Brain microvascular endothelial cell (primary cell): ENCODE data around the gene ESD.
A peak's percentile ranks its signal among the peaks of the same experiment; 100 is the strongest.

Source experiments
- DNase-seq: peaks from one replicate; pipeline ENCODE4 v3.0.0-alpha.2; 2020
- H3K27ac ChIP-seq: fragments of 250-450 bp; sonication (Bioruptor Pico); 2 replicates; pipeline ENCODE4 v1.5.1; 2020; ENCODE audit warnings: mild to moderate bottlenecking, moderate library complexity
- H3K27me3 ChIP-seq: fragments of 250-450 bp; sonication (Bioruptor Pico); replicated peaks from 2 replicates; pipeline ENCODE4 v1.5.1; 2020; ENCODE audit warnings: mild to moderate bottlenecking
- H3K36me3 ChIP-seq: fragments of 250-450 bp; sonication (Bioruptor Pico); replicated peaks from 2 replicates; pipeline ENCODE4 v1.5.1; 2020; ENCODE audit warnings: mild to moderate bottlenecking
- H3K4me3 ChIP-seq: 2 replicates; pipeline ENCODE4 v1.5.1; 2011; ENCODE audit warnings: low read depth, mild to moderate bottlenecking, control low read depth, low read length, moderate library complexity
- in situ Hi-C: cut with HindIII; loops from 2 replicates; pipeline ENCODE4 v1.10.0; 2017; ENCODE audit warnings: low sequenced_read_pairs, low pct_ligation_motif_present
- TF ChIP-seq, protein P1 (sequence below): IDR thresholded peaks from 2 replicates; pipeline ENCODE4 v1.5.1; 2011; ENCODE audit warnings: low read depth, mild to moderate bottlenecking, moderate library complexity, low read length, control low read depth, inconsistent platforms; ENCODE audit errors: missing control alignments

The ESD gene

GRCh38 chr13:46745062-46745461 lies 51.9 kb downstream of the ESD start:
- Histone ChIP-seq H3K27ac (no peak overlapping the region), H3K4me3 (no peak overlapping the region), H3K36me3 (no peaks in the 10 kb centered on the region), H3K27me3 (no peaks in the 10 kb centered on the region)
- in situ Hi-C loops = no loop called here
- no peak for DNase-seq
- TF ChIP-seq, protein P1, sequence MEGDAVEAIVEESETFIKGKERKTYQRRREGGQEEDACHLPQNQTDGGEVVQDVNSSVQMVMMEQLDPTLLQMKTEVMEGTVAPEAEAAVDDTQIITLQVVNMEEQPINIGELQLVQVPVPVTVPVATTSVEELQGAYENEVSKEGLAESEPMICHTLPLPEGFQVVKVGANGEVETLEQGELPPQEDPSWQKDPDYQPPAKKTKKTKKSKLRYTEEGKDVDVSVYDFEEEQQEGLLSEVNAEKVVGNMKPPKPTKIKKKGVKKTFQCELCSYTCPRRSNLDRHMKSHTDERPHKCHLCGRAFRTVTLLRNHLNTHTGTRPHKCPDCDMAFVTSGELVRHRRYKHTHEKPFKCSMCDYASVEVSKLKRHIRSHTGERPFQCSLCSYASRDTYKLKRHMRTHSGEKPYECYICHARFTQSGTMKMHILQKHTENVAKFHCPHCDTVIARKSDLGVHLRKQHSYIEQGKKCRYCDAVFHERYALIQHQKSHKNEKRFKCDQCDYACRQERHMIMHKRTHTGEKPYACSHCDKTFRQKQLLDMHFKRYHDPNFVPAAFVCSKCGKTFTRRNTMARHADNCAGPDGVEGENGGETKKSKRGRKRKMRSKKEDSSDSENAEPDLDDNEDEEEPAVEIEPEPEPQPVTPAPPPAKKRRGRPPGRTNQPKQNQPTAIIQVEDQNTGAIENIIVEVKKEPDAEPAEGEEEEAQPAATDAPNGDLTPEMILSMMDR = no peak

GRCh38 chr13:46743191-46743590 lies 53.8 kb downstream of the ESD start:
- in situ Hi-C loops = no loop called here
- TF ChIP-seq, protein P1 = no peak

GRCh38 chr13:46739447-46740098 lies 57.4 kb downstream of the ESD start:
- no peaks in the 10 kb centered on the region for H3K36me3 ChIP-seq
- H3K4me3 ChIP-seq = no peak overlapping the region
- in situ Hi-C loops = no loop called here
- no peak for DNase-seq
- H3K27ac ChIP-seq = no peak overlapping the region
- H3K27me3 ChIP-seq = no peaks in the 10 kb centered on the region
- TF ChIP-seq, protein P1 = no peak

More at GRCh38 chr13:46743191-46743590, 53.8 kb downstream of the ESD start:
- H3K27ac ChIP-seq = peak overlapping the region; percentile 13
- no peaks in the 10 kb centered on the region for H3K27me3 ChIP-seq
- no peaks in the 10 kb centered on the region for H3K36me3 ChIP-seq
- H3K4me3 ChIP-seq = no peak overlapping the region
- DNase-seq = no peak

DNA sequence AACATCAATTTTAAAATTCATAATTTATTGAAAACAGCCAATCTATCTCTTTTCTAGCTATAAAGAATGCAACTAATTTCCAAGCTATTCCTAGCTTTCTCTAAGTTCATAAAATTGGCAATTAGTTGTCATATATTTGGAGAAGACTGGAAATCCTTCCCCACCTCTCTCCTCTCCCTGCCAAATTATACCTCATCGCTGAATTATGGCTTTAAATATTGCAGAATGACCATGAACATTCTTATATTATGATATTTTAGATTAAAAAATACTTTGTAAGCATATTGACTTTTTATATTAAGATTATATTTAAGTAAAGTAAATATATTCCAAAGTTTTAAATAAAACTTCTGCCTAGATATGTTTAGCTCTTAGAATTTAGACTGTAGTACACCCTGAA lies 58.2 kb downstream of the ESD start:
- Histone ChIP-seq H3K27me3 (no peaks in the 10 kb centered on the region), H3K36me3 (no peaks in the 10 kb centered on the region), H3K4me3 (no peak overlapping the region), H3K27ac (no peak overlapping the region)
- DNase-seq = no peak
- in situ Hi-C loops = no loop called here
- TF ChIP-seq, protein P1 = no peak

DNA sequence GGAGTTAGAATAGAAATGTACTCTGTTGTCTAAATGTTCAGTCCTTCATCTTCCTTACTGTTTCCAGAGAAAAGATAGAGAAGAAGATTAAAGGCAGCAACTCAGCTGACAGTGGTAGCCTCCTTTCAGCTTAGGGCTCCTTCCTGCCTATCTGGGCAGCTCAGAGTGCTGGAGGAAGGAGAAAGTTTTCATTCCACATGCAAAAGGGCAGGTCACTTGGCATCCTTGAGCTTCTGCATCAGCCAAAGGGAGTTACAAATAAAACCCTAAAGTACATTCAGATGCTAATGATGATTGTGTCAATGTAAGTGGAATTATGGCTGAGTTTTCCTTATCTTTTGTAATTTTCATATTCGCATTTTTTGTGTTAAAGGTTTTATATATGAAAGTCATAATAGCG lies 58.9 kb downstream of the ESD start:
- in situ Hi-C loops = no loop called here
- TF ChIP-seq, protein P1 = no peak
- DNase-seq = no peak
- H3K4me3 ChIP-seq = no peak overlapping the region
- no peaks in the 10 kb centered on the region for H3K36me3 ChIP-seq
- H3K27ac ChIP-seq = no peak overlapping the region
- H3K27me3 ChIP-seq = no peaks in the 10 kb centered on the region
